H9 (cell line): ENCODE results near the gene GPR87. TPM values are rescaled to one million over a fixed set of nuclear protein-coding genes. Genes with fewer than 3 reads are reported as not detected.

Source experiments
- DNase-seq: peaks from one replicate; pipeline ENCODE4 v3.0.0-alpha.2; 2017
- H2AFZ ChIP-seq: one replicate; pipeline ENCODE4 v1.6.1; 2013; ENCODE audit warnings: mild to moderate bottlenecking, low read length, control low read depth, moderate library complexity
- H2AK5ac ChIP-seq: 2 replicates; pipeline ENCODE4 v1.6.1; 2013; ENCODE audit warnings: low read length, control low read depth, mixed read lengths; ENCODE audit not compliant: insufficient read length
- H2BK120ac ChIP-seq: one replicate; pipeline ENCODE4 v1.6.1; 2013; ENCODE audit warnings: low read depth, mild to moderate bottlenecking, low read length, control low read depth, inconsistent platforms; ENCODE audit not compliant: poor library complexity, severe bottlenecking
- H2BK12ac ChIP-seq: 2 replicates; pipeline ENCODE4 v1.6.1; 2013; ENCODE audit warnings: low read length, control low read depth, mixed read lengths, low read depth; ENCODE audit not compliant: insufficient read length
- H2BK15ac ChIP-seq: 2 replicates; pipeline ENCODE4 v1.6.1; 2013; ENCODE audit warnings: low read depth, low read length, control low read depth
- H2BK20ac ChIP-seq: one replicate; pipeline ENCODE4 v1.6.1; 2013; ENCODE audit warnings: low read depth, mild to moderate bottlenecking, low read length, control low read depth, inconsistent platforms; ENCODE audit not compliant: poor library complexity, severe bottlenecking
- H2BK5ac ChIP-seq: 2 replicates; pipeline ENCODE4 v1.6.1; 2013; ENCODE audit warnings: low read length, control low read depth, mixed read lengths; ENCODE audit not compliant: insufficient read length
- H3K14ac ChIP-seq: 2 replicates; pipeline ENCODE4 v1.6.1; 2013; ENCODE audit warnings: low read length, control low read depth; ENCODE audit not compliant: insufficient read depth
- H3K18ac ChIP-seq: 2 replicates; pipeline ENCODE4 v1.6.1; 2013; ENCODE audit warnings: low read depth, mild to moderate bottlenecking, mixed read lengths, low read length, control low read depth; ENCODE audit not compliant: insufficient read length
- H3K23ac ChIP-seq: 2 replicates; pipeline ENCODE4 v1.6.1; 2013; ENCODE audit warnings: low read length, control low read depth, mixed read lengths, low read depth; ENCODE audit not compliant: insufficient read length
- H3K23me2 ChIP-seq: 2 replicates; pipeline ENCODE4 v1.6.1; 2013; ENCODE audit warnings: low read depth, mild to moderate bottlenecking, mixed read lengths, low read length, control low read depth; ENCODE audit not compliant: insufficient read length, poor library complexity, severe bottlenecking
- H3K27ac ChIP-seq: 2 replicates; pipeline ENCODE4 v1.5.1; 2013; ENCODE audit warnings: low read length, control low read depth, mixed read lengths, low read depth; ENCODE audit not compliant: insufficient read length
- H3K27me3 ChIP-seq: 2 replicates; pipeline ENCODE4 v1.6.1; 2013; ENCODE audit warnings: low read length, control low read depth, inconsistent platforms; ENCODE audit not compliant: insufficient read depth
- H3K4ac ChIP-seq: 2 replicates; pipeline ENCODE4 v1.6.1; 2013; ENCODE audit warnings: low read depth, mild to moderate bottlenecking, control low read depth, inconsistent platforms, low read length, moderate library complexity
- H3K4me1 ChIP-seq: 2 replicates; pipeline ENCODE4 v1.6.1; 2013; ENCODE audit warnings: low read length, control low read depth, inconsistent platforms; ENCODE audit not compliant: insufficient read depth
- H3K4me2 ChIP-seq: 2 replicates; pipeline ENCODE4 v1.6.1; 2013; ENCODE audit warnings: low read length, control low read depth, mixed read lengths; ENCODE audit not compliant: insufficient read length, insufficient read depth
- H3K56ac ChIP-seq: 2 replicates; pipeline ENCODE4 v1.6.1; 2013; ENCODE audit warnings: low read depth, mild to moderate bottlenecking, mixed read lengths, low read length, control low read depth; ENCODE audit not compliant: insufficient read length
- H3K79me1 ChIP-seq: 2 replicates; pipeline ENCODE4 v1.6.1; 2013; ENCODE audit warnings: low read depth, mild to moderate bottlenecking, moderate library complexity, low read length, control low read depth, inconsistent platforms; ENCODE audit not compliant: insufficient read depth, poor library complexity, severe bottlenecking
- H3K79me2 ChIP-seq: 2 replicates; pipeline ENCODE4 v1.6.1; 2013; ENCODE audit warnings: low read length, control low read depth, inconsistent platforms; ENCODE audit not compliant: insufficient read depth
- H3K9ac ChIP-seq: 2 replicates; pipeline ENCODE4 v1.6.1; 2013; ENCODE audit warnings: low read length, control low read depth, mixed read lengths; ENCODE audit not compliant: insufficient read length; ENCODE audit errors: extremely low read depth
- H3K9me3 ChIP-seq: one replicate; pipeline ENCODE4 v1.6.1; 2013; ENCODE audit warnings: low read depth, low read length, inconsistent platforms; ENCODE audit not compliant: control insufficient read depth
- H3T11ph ChIP-seq: one replicate; pipeline ENCODE4 v1.6.1; 2013; ENCODE audit warnings: mild to moderate bottlenecking, low read length, control low read depth, inconsistent platforms
- H4K20me1 ChIP-seq: one replicate; pipeline ENCODE4 v1.6.1; 2013; ENCODE audit not compliant: control insufficient read depth, insufficient read length, insufficient read depth
- H4K5ac ChIP-seq: 2 replicates; pipeline ENCODE4 v1.6.1; 2013; ENCODE audit warnings: low read depth, mild to moderate bottlenecking, mixed read lengths, low read length, control low read depth; ENCODE audit not compliant: insufficient read length
- H4K8ac ChIP-seq: replicated peaks from 2 replicates; pipeline ENCODE4 v1.6.1; 2013; ENCODE audit warnings: low read length, control low read depth, mixed read lengths, low read depth; ENCODE audit not compliant: insufficient read length
- H4K91ac ChIP-seq: 2 replicates; pipeline ENCODE4 v1.6.1; 2013; ENCODE audit warnings: low read depth, mild to moderate bottlenecking, moderate library complexity, mixed read lengths, low read length, control low read depth; ENCODE audit not compliant: insufficient read length
- H3K27ac Mint-ChIP-seq, 3 experiments: 2 replicates in 2 of 3; 3 replicates in 1 of 3; pipeline ENCODE4 v1.8.0; 2020 to 2021; ENCODE audit warnings: mixed read lengths in 3 of 3, mild to moderate bottlenecking in 1 of 3, moderate library complexity in 1 of 3
- H3K27me3 Mint-ChIP-seq: 2 replicates; pipeline ENCODE4 v1.8.0; 2021; ENCODE audit warnings: low read depth, mild to moderate bottlenecking, moderate library complexity, mixed read lengths
- H3K36me3 Mint-ChIP-seq, 3 experiments: 2 replicates in 2 of 3; 3 replicates in 1 of 3; pipeline ENCODE4 v1.8.0; 2020 to 2021; ENCODE audit warnings: low read depth in 3 of 3, mixed read lengths in 3 of 3; ENCODE audit not compliant: insufficient read depth in 1 of 3
- H3K4me1 Mint-ChIP-seq, 2 experiments: 2 replicates each; pipeline ENCODE4 v1.8.0; 2020; ENCODE audit warnings: mixed read lengths in 2 of 2
- H3K4me3 Mint-ChIP-seq, 2 experiments: 2 replicates in 1 of 2; 3 replicates in 1 of 2; pipeline ENCODE4 v1.8.0; 2020 to 2021; ENCODE audit warnings: mild to moderate bottlenecking in 2 of 2, mixed read lengths in 2 of 2, moderate library complexity in 1 of 2
- H3K9me3 Mint-ChIP-seq, 2 experiments: 2 replicates in 1 of 2; 3 replicates in 1 of 2; pipeline ENCODE4 v1.8.0; 2020; ENCODE audit warnings: mild to moderate bottlenecking in 2 of 2, mixed read lengths in 2 of 2, moderate library complexity in 1 of 2
- CTCF ChIP-seq: fragments of 200-600 bp; sonication (generic); conservative IDR thresholded peaks from 3 replicates; pipeline ENCODE4 v1.8.0; 2021; ENCODE audit warnings: antibody characterized with exemption, mild to moderate bottlenecking
- WGBS: extraction: QIAGEN DNeasy Blood & Tissue Kit; methylation state at CpG from one replicate; pipeline ENCODE4 v1.1.7; 2013; ENCODE audit warnings: missing lambda C conversion rate, low lambda C conversion rate, mixed read lengths; ENCODE audit not compliant: insufficient read length; ENCODE audit errors: extremely low coverage; 5-methylcytosine and 5-hydroxymethylcytosine counted together
- total RNA-seq: library from RNA; stranded (reverse); gene quantifications from 2 replicates; pipeline ENCODE4 v1.2.1, GENCODE V29; 2021

GPR87 gene
- total RNA-seq, 1 experiment from 2014 or later = 0.33 TPM

DNA sequence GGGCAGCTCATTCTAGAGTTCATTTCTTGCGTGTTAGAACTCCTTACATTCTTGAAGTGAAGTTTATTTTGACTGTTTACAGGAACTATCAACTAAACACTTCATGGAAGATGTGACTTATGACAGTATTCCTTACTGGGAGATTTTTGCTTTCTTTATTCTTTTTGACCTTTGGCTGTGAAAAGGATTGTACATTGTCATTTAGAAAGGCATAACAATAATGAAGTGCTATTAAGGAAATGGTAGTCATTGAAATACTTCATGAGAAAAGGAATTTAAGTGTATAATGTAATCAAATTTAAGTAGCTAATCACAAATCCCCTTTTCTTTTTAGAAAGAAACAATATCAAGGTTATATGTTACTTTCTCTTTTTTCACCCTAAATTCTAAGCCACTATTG lies 49.6 kb downstream of the GPR87 start:
- Histone ChIP-seq H3K9me3 (no peaks in the 10 kb centered on the region), H3K4me1 (peaks cover 2% of the 10 kb centered on the region; the same call in 1 of the 2 replicates), H2AFZ (no peak overlapping the region), H4K20me1 (no peaks in the 10 kb centered on the region), H3K4me2 (no peak overlapping the region), H3K27ac (no peak overlapping the region), H3K79me2 (no peaks in the 10 kb centered on the region), H3K23ac (no peak overlapping the region), H4K8ac (no peak overlapping the region), H2BK120ac (no peak overlapping the region), H3K18ac (no peak overlapping the region), H3K27me3 (no peaks in the 10 kb centered on the region), H3K4ac (no peak overlapping the region), H3K23me2 (no peaks in the 10 kb centered on the region), H2BK15ac (no peak overlapping the region), H4K5ac (no peak overlapping the region), H2BK20ac (no peak overlapping the region), H4K91ac (no peak overlapping the region), H3T11ph (no peak overlapping the region), H3K79me1 (no peaks in the 10 kb centered on the region), H3K14ac (no peak overlapping the region), H3K56ac (no peak overlapping the region), H2BK5ac (no peak overlapping the region), H3K9ac (no peak overlapping the region), H2BK12ac (no peak overlapping the region), H2AK5ac (no peak overlapping the region)
- no peak for TF ChIP-seq CTCF
- Mint-ChIP-seq H3K4me3 (no peak overlapping the region), H3K27me3 (no peaks in the 10 kb centered on the region), H3K27ac (no peak overlapping the region; a peak in 1 of 7 replicates), H3K4me1 (peaks cover 15 to 18% of the 10 kb centered on the region in 2 experiments), H3K36me3 (peaks cover 0 to 7% (median 3%) of the 10 kb centered on the region in 3 experiments; a peak in 3 of 7 replicates), H3K9me3 (no peaks in the 10 kb centered on the region)
- DNase-seq = no peak
- WGBS = no CpG with 5 or more reads among the region's 1 CpG
